Transverse colon (tissue), 4 donors: Measurements from ENCODE around the gene SQOR. TPM values are rescaled to one million over a fixed set of nuclear protein-coding genes. Genes with fewer than 3 reads are reported as not detected.

Experiments
- DNase-seq: peaks from one replicate; pipeline ENCODE4 v3.0.0-alpha.2; 2019
- H3K27ac ChIP-seq, 4 donors: fragments of 200-600 bp; sonication (generic); 2 replicates each; pipeline ENCODE4 v1.5.1; 2016 to 2018; ENCODE audit warnings: inconsistent platforms in 4 of 4
- H3K27me3 ChIP-seq: fragments of 200-600 bp; sonication (generic); 2 replicates; pipeline ENCODE4 v1.5.1; 2017; ENCODE audit warnings: inconsistent platforms
- H3K36me3 ChIP-seq, 4 donors: fragments of 200-600 bp; sonication (generic); 2 replicates each; pipeline ENCODE4 v1.5.1; 2017 to 2019; ENCODE audit warnings: inconsistent platforms in 4 of 4
- H3K4me1 ChIP-seq, 4 donors: fragments of 200-600 bp; sonication (generic); 2 replicates each; pipeline ENCODE4 v1.5.1; 2017 to 2020; ENCODE audit warnings: inconsistent platforms in 4 of 4
- H3K4me3 ChIP-seq, 4 donors: fragments of 200-600 bp; sonication (generic); 1 replicate in 1 of 4; 2 replicates in 3 of 4; pipeline versions ENCODE4 v1.5.1 to v1.6.1; 2017 to 2019; ENCODE audit warnings: inconsistent platforms in 4 of 4
- H3K9me3 ChIP-seq, 2 donors: fragments of 200-600 bp; sonication (generic); 2 replicates each; pipeline ENCODE4 v1.5.1; 2017 to 2019; ENCODE audit warnings: inconsistent platforms in 2 of 2
- CTCF ChIP-seq, 5 experiments: fragments of 200-600 bp in 3 of 5; fragments of 450-650 bp in 2 of 5; sonication (generic) in 3 of 5; IDR thresholded peaks; 1 replicate in 2 of 5; 2 replicates in 3 of 5; pipeline ENCODE4 v1.5.1; 2016 to 2017; ENCODE audit warnings: antibody characterized with exemption in 5 of 5, inconsistent platforms in 3 of 5, mild to moderate bottlenecking in 2 of 5, moderate library complexity in 1 of 5
- EP300 ChIP-seq: sonication (generic); formaldehyde crosslinking; IDR thresholded peaks from one replicate; pipeline ENCODE4 v1.6.1; 2017; ENCODE audit warnings: antibody characterized with exemption, low read depth
- POLR2A ChIP-seq: fragments of 450-650 bp; IDR thresholded peaks from one replicate; pipeline ENCODE4 v1.6.1; 2016; ENCODE audit warnings: antibody characterized with exemption, mild to moderate bottlenecking, moderate library complexity
- POLR2AphosphoS5 ChIP-seq, 3 donors: sonication (generic); formaldehyde crosslinking; IDR thresholded peaks; one replicate each; pipeline ENCODE4 v1.6.1; 2016; ENCODE audit warnings: antibody characterized with exemption in 3 of 3
- WGBS, 2 donors: methylation state at CpG; one replicate each; pipeline ENCODE4 v1.1.5; 2018; ENCODE audit warnings: low coverage in 1 of 2; 5-methylcytosine and 5-hydroxymethylcytosine counted together
- in situ Hi-C, 4 donors: fragments of 200-750 bp; cut with MboI; loops; one replicate each; pipeline versions ENCODE4 v1.15.0 to v1.15.1; 2017; ENCODE audit warnings: low sequenced_read_pairs in 3 of 4, low pct_ligation_motif_present in 1 of 4, low pct_unique_long_range_greater_than_20kb in 1 of 4
- intact Hi-C: fragments of 100-400 bp; cut with DNase I; formaldehyde crosslinking; loops from one replicate; pipeline ENCODE4 v1.15.1; 2023; ENCODE audit warnings: low total_unique reads
- total RNA-seq, 4 donors: library from RNA; depleted of rRNA; stranded (reverse); fragments of >200 nt; gene quantifications; one replicate each; pipeline ENCODE4 v1.1.0, GENCODE V29; 2016

SQOR gene
- total RNA-seq, 4 donors from 2014 or later: 106 to 377 (median 281) TPM

- intact Hi-C loops (no loop called here), in situ Hi-C loops (no loop called here)
- H3K9me3 ChIP-seq: no peaks in the 10 kb centered on the region
- no peaks in the 10 kb centered on the region for H3K27me3 ChIP-seq
- peaks cover 0 to 83% (median 35%) of the 10 kb centered on the region in 4 donors for H3K36me3 ChIP-seq
- WGBS, 2 donors: 71 to 72% methylated on average over 3 to 4 of the region's 4 CpGs
- no peak overlapping the region for H3K4me3 ChIP-seq
- TF ChIP-seq POLR2AphosphoS5 (IDR thresholded peaks at IDR 0.05): no peak
- TF ChIP-seq CTCF (IDR thresholded peaks at IDR 0.05): no peak
- no peak for TF ChIP-seq EP300
- no peak for TF ChIP-seq POLR2A
- no peak for DNase-seq
- H3K27ac ChIP-seq: no peak overlapping the region
- no peaks in the 10 kb centered on the region for H3K4me1 ChIP-seq
Measured at GRCh38 chr15:45678459-45679178, 43.8 kb downstream of the SQOR start.

- Histone ChIP-seq H3K9me3 (no peaks in the 10 kb centered on the region), H3K4me1 (no peaks in the 10 kb centered on the region), H3K4me3 (no peak overlapping the region), H3K36me3 (peaks cover 0 to 92% (median 33%) of the 10 kb centered on the region in 4 donors), H3K27me3 (no peaks in the 10 kb centered on the region), H3K27ac (no peak overlapping the region)
- no peak for DNase-seq
- intact Hi-C loops: no loop called here
- 84 to 100% methylated on average over 1 to 2 of the region's 2 CpGs for whole genome bisulfite sequencing, 2 donors
- in situ Hi-C loops: no loop called here
- no peak for TF ChIP-seq CTCF (IDR thresholded peaks at IDR 0.05)
- TF ChIP-seq EP300: no peak
- TF ChIP-seq POLR2A: no peak
- TF ChIP-seq POLR2AphosphoS5 (IDR thresholded peaks at IDR 0.05): no peak
Measured at GRCh38 chr15:45684533-45684932, 49.7 kb downstream of the SQOR start.

GRCh38 chr15:45689616-45690015 lies 54.8 kb downstream of the SQOR start:
- in situ Hi-C loops: no loop called here
- WGBS, 2 donors: 77 to 83% methylated on average over 4 of the region's 4 CpGs

More at GRCh38 chr15:45689616-45690015, 54.8 kb downstream of the SQOR start:
- no peak for DNase-seq
- Histone ChIP-seq H3K4me1 (no peaks in the 10 kb centered on the region), H3K9me3 (no peaks in the 10 kb centered on the region), H3K4me3 (no peak overlapping the region), H3K27ac (no peak overlapping the region), H3K36me3 (peaks cover 0 to 61% (median 30%) of the 10 kb centered on the region in 4 donors), H3K27me3 (no peaks in the 10 kb centered on the region)
- TF ChIP-seq POLR2AphosphoS5 (IDR thresholded peaks at IDR 0.05) (no peak), POLR2A (no peak), EP300 (no peak), CTCF (IDR thresholded peaks at IDR 0.05) (no peak)
- intact Hi-C loops: no loop called here
